Fibroblast of skin of right quadriceps (primary cell): ENCODE results near the gene DMBX1.
A peak's percentile ranks its signal among the peaks of the same experiment; 100 is the strongest.

Source experiments
- DNase-seq: peaks from one replicate; pipeline ENCODE4 v3.0.0-alpha.2; 2013

Gene DMBX1

DNA sequence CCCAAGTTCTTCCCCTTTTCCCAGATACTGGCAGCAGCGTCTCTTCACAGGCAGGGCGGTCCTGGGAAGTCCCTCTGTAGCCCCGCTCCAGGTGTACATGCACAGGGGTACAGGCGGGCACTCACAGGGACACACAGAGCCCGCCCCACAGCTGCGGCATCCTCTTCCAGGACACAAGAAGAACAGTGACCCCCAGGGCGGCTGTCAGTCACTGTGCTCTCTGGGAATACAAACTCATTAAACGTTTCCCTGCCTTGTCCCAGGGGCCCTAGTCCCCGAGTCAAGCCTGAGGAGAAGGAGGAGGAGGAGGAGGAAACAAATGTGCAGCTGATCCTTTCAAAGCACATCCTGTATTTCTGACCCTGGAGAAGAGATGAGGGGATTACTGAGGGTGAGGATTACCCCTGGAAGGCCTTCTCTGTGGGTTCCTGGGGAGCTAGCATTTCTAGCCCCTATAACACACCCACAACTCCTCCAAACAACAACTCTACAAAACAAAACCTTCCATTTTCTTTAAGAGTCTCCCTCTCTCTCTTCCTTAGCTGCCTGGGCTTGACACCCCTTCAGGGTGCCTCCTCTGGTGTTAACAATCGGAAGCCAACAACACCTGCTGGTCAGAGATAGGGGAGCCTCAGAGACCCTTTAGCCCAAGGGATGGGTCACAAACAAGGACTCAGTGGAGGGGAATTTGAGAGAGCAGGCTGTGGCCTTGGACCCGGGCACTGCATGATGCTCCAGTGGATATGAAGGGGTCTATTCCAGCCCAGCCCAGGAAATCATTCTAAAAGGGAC is 28.4 kb upstream of the DMBX1 start:
- no peak for DNase-seq

- DNase-seq: no peak
These were observed 27.7 kb upstream of the DMBX1 start for GRCh38 chr1:46461809-46462448.

- no peak for DNase-seq
These were observed 25.6 kb upstream of the DMBX1 start for GRCh38 chr1:46464013-46464548.

DNA sequence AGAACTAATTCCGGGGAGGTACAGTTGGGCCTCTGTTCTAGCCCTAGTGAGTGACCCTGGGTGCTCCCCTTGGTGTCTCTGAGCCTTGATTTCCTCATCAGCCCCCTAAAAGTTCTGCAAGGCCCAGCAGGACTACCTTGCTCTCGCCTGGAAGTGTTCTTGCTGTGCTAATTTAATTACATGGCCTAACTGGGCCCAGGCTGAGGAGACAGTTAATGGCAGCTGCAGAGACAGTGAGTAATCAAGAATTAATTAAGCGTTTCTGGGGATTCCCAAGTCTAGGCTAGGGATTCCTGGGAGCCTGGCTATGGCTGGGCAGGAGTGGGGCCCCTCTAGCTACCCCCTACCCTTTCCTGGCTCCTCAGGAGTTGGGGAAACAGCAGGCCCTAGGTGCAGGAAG is 24.7 kb upstream of the DMBX1 start:
- DNase-seq: no peak

GRCh38 chr1:46465981-46466476 is 23.6 kb upstream of the DMBX1 start:
- no peak for DNase-seq

GRCh38 chr1:46466477-46467182 is 23.0 kb upstream of the DMBX1 start:
- no peak for DNase-seq

DNA sequence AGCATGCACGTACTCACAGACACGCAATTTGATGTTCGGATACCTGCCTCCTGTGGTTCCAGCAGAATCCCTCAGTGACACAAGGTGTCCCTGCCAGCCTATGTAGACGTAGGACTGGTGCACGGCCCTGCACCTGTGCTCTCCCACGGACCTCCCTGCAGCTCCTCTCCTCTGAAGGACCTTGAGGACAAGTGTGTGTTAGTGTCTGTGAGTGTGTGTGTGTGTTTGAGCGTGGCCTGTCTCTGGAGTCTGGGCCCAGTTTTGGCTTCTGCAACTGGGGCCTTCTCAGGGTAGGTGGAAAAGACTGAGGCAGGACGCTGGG is 22.5 kb upstream of the DMBX1 start:
- DNase-seq: no peak

DNA sequence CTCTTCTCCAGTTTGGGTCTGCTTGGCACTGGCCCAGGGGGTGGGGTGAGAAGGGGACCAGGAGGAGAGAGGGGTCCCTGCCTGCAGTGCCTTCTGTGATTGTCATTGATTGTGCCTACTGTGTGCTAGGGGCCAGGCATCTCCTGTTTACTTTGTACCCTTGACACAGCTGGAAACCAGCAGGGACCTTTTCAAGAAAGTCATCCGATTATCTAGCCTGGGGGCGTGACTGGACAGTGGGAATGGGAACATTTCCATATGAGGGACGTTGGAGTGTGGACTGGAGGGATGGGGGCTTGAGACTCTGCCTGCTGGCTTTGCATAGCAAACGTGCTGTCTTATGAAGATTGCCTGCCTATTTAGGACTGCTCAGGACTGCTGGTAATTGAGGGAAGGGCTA is 19.8 kb upstream of the DMBX1 start:
- no peak for DNase-seq

DNA sequence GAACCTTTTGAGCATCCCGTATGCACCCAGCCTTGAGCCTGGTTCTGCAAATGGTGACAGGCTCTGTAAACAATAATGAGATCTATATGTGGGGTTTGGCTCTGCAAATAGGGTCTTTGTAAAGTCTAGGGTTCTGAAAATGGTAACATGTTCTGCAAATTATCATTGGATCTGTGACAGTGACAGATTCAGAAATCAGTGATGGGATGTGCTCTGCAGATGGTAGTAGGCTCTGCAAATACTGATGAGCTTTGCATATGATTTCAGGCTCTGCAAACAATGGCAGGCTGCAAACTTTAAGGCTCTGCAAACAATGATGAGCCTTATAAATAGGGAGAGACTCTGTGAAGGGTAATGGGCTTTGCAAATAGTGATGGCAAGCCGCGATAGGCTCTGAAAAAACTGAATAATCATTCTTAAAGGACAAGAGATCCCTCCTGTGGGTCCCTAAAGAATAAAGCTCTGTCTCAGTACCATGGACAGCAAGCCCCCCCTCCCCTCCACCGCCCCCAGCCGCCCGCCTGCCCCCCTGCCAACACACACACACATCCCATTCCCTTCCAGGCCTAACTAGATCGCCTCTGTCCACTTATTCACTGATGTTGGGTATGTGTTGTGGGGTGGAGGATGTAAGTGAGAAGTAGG is 17.7 kb upstream of the DMBX1 start:
- no peak for DNase-seq

- no peak for DNase-seq
These were observed 17.0 kb upstream of the DMBX1 start for GRCh38 chr1:46472498-46473181.

DNA sequence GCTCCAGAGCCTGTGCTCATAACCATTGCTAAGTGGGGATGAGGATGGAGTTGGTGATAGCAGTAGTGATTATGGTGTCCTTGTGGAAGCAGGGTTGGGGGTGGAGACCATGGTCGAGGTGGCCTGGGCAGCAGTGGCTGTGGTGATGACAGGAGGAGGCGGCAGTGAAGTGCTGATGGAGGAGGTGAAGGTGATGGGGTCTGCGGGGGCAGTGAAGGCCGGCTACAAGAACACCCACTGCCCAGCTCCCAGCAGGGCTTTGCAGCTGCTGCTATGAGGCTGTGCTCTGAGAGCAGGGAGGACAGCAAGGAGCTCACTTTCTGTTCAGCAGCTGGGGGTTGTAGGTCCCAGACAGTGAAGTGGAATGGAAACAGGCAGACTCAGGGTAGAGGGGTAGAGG is 15.6 kb upstream of the DMBX1 start:
- no peak for DNase-seq

DNA sequence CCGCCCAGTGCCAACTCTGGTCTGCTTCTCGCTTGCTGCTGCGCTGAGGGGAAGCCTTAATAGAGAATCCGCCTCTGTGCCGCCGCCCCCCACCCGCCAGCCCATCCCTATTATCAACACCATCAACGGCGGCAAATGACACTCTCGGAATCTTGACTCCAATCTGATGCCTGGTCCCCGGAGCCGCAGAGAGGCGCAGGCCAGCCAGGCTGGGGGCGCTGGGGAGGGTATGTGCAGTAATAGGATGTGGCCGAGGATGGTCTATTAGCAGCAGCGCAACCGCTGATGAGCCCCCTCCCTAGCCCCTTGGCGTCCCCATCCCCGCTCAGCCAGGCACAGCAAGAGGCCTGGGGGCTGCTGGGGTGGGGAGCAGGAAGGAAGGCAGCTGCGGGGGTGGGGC is 15.1 kb upstream of the DMBX1 start:
- DNase-seq: no peak

- no peak for DNase-seq
These were observed 13.0 kb upstream of the DMBX1 start for GRCh38 chr1:46476673-46477072.

DNA sequence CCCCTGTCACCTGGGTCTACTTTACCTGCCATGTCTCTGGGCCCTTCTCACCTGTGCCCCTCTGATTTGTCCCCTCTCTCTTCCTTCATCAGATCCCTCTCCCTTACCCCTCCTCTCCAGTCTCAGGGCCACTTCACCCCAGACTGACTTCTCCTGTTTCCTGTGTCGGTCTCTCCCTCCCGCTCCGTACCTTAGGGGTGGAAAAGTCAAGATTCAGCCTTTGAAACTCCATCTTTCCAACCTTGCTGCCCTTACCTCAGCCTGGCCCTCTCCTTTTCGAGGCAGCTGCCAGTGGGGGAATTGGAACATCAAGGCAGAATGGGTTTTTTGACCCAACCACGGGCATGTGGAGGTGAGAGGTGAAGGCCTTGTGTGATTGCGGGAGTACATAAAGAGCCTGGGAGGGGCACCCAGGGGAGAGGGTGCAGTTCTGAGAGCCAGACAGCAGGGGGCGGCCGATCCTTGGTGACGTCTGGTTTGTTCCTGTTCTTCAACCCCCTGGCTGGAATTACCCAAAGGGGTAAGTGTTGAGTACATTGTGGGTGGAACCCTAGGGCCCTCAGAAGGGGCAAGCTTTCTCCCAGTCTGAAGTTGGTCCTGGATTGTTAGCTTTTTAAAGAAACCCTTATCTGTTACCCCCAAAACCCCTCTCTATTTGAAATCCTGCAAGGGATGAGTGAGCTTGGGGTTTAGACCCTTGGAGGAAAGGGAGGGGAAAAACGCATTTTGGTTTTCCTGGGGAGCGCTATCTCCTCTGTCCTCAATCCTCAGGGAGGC is 12.3 kb upstream of the DMBX1 start:
- peak; percentile 58 for DNase-seq

DNA sequence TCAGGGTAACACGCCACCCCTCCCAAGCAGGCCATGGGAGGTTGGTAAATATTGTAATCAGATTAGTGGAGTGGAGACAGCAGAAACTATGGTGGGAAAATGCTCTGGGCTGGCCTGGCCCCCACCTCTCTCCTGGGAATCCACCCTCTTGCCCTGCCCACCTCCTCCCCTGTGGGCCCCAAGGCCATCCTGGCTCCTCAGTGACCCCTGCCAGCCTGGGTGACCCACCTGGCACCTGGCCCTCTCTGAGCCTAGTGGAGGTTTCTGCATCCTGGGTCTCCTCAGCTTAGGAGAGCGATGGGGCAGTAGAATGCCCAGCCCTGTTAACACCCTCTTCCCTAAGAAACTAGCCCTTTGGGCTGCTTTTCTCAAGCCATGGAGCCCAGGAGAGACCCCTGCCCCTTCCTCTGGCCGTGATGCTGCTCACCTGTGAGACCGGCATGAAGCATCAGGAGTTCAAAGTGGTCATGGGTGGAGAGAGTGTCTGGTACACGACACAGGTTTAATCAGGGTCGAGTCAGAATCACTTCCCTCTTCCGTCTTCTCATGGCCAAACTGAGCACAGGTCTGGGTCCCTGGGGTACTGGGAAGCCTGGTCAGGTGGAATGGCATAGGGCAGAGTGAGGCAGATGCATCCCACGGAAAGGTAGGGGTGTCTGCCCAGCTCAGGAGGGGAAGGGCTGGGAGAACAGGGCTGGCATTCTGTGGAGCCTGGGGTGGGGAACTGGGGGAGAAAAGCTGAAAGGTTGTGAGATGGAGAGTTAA is 10.7 kb upstream of the DMBX1 start:
- no peak for DNase-seq

DNA sequence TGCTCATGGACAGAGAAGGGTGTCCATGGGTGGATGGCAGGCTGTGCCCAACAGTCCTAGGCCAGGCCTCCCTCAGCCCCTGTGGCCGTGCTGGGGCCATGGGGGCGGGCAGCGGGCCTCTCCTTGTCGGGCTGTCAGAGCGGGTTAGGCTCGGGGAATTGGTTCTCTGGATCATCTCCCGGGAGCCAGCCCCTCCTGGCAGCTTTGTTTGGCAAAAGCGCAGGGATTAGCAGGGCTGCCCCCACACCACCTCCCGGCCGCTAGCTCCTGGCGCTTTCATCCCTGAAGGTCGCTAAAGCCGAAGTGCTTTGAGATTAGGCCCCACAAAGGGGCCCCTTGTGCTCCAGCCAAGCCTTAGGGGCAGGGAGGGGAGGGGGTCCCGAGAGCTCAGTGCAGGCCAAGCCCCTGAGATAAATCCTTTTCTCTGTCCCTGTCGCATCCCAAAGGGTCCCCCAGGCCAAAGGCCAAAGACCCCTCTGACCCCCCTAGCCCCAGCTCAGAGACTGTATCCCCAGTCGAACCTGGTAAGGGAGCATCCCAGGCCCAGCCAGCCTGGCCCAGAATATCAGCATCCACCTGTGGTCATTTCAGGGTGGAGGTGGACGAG is 9.8 kb upstream of the DMBX1 start:
- no peak for DNase-seq

DNA sequence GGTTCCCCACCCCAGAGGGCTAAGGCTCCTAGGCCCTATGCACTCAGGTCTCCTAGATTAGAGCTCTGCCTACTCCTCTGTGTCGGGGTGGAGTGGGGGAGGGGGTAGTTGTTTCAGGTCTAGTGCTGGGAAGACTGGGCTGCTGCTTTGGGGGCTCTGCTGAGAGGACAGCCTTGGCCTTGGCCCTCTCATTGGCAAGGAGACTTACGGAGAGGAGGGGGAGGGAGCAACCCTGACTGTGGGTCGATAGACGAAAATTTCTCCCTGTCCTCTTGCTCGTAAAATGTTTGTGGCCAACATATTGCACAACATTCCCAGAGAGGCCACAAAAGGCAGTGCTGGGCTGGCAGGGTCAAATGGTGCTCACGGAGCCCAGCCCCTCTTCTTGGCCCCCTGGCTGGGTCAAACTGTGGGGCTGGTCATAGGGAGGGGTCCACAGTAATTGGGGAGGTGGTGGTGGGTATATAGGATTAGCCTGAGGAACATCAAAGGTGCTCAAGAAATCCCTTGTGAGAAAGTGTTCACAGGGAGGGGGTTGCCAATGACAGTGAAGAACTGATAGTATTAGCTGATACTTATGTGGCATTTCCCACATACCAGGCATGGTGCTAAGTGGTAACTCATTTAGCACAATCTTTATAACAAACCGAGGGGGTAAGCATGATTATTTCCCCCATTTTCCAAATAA is 8.5 kb upstream of the DMBX1 start:
- no peak for DNase-seq

DNA sequence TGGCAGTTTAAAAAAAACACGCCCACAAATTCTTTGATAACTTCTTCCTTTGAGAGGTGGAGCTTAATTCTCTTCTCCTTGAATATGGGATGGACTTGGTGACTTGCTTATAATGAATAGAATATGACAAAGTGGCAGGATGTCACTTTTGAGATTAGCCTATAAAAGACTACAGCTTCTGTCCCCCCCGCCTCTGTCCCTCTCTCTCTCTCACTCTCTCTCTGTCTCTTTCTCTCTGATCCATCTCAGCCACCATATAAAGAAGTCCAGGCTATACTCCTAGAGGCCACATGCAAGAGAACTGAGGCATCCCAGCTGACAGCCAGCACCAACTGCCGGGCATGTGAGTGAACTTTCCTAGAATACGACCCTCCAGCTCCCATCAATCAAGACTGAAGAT is 7.7 kb upstream of the DMBX1 start:
- DNase-seq: no peak

GRCh38 chr1:46483589-46483988 is 6.0 kb upstream of the DMBX1 start:
- DNase-seq: no peak
